ENCODE measurements around the gene TBX4. TPM values are rescaled to one million over a fixed set of nuclear protein-coding genes. Genes with fewer than 3 reads are reported as not detected.

Gene TBX4
- total and polyA plus RNA-seq, 9 of the 15 experiments (the other 6 are each of a cell fraction or from before 2014, with no cell fraction given), result not detected

DNA sequence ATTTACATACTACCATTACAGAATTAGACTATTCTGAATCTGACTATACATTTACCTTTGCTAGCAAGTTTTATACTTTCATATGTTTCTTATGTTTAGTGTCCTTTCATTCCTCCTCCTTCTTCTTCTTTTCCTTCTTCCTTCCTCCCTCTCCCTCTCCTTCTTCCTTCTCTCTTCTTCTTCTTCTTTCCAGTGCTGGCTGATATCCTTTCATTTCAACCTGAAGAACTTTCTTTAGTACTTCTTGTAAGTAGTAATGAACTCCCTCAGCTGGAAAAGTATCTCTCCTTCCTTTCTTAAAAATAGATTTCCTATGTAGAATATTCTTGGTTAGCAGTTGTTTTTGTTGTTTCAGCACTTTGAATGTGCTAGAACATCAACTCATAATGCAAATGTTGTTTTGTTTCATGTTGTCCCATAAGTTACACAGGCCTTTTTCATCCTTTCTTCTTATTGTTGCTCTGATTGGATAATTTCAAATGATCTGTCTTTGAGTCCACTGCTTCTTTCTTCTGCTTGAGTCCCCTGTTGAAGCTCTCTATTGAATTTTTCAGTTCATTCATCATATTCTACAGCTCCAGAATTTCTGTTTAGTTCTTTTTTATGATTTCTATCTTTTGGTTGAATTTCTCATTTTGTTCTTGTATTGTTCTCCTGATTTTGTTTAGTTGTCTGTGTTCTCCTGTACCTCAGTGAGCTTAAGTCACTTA is 15.1 kb upstream of the TBX4 start (continued):
- TF ChIP-seq NR2F6 (CRISPR knock-in tag; IDR thresholded peaks at IDR 0.05) (no peak), U2AF2 (optimal IDR thresholded peaks at IDR 0.05; ENCODE audit: low read depth, low read length) (no peak), SUPT5H (IDR thresholded peaks at IDR 0.05) (no peak)
- TF ChIP-seq, protein P1, sequence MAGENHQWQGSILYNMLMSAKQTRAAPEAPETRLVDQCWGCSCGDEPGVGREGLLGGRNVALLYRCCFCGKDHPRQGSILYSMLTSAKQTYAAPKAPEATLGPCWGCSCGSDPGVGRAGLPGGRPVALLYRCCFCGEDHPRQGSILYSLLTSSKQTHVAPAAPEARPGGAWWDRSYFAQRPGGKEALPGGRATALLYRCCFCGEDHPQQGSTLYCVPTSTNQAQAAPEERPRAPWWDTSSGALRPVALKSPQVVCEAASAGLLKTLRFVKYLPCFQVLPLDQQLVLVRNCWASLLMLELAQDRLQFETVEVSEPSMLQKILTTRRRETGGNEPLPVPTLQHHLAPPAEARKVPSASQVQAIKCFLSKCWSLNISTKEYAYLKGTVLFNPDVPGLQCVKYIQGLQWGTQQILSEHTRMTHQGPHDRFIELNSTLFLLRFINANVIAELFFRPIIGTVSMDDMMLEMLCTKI (IDR thresholded peaks at IDR 0.05; ENCODE audit: partially characterized antibody), result no peak

GRCh38 chr17:61440697-61441096 is 11.5 kb upstream of the TBX4 start:
- POLR2A ChIA-PET, result no interaction called here
- ATAC-seq (no peak), DNase-seq (ENCODE audit: extremely low read depth in 1 of 4, low spot score in 3 of 4) (no peak)

More at GRCh38 chr17:61440697-61441096, 11.5 kb upstream of the TBX4 start:
- TF ChIP-seq, protein P2, sequence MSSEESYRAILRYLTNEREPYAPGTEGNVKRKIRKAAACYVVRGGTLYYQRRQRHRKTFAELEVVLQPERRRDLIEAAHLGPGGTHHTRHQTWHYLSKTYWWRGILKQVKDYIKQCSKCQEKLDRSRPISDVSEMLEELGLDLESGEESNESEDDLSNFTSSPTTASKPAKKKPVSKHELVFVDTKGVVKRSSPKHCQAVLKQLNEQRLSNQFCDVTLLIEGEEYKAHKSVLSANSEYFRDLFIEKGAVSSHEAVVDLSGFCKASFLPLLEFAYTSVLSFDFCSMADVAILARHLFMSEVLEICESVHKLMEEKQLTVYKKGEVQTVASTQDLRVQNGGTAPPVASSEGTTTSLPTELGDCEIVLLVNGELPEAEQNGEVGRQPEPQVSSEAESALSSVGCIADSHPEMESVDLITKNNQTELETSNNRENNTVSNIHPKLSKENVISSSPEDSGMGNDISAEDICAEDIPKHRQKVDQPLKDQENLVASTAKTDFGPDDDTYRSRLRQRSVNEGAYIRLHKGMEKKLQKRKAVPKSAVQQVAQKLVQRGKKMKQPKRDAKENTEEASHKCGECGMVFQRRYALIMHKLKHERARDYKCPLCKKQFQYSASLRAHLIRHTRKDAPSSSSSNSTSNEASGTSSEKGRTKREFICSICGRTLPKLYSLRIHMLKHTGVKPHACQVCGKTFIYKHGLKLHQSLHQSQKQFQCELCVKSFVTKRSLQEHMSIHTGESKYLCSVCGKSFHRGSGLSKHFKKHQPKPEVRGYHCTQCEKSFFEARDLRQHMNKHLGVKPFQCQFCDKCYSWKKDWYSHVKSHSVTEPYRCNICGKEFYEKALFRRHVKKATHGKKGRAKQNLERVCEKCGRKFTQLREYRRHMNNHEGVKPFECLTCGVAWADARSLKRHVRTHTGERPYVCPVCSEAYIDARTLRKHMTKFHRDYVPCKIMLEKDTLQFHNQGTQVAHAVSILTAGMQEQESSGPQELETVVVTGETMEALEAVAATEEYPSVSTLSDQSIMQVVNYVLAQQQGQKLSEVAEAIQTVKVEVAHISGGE (CRISPR knock-in tag; IDR thresholded peaks at IDR 0.05), result peak in 1 of 3 experiments; percentile 84; a peak in 2 of 6 replicates
- TF ChIP-seq EWSR1 (IDR thresholded peaks at IDR 0.05; ENCODE audit: borderline replicate concordance, low read depth, partially characterized antibody) (peak; percentile 22), RFX1 (IDR thresholded peaks at IDR 0.05) (0 out of 2 replicates have a peak, but pooled peaks have one; percentile 3), ZFP91 (CRISPR knock-in tag; IDR thresholded peaks at IDR 0.05) (no peak)
- Histone ChIP-seq H3K9me3 (replicated peaks; ENCODE audit: control insufficient read depth, insufficient read depth, low read depth, low read length) (no peaks in the 10 kb centered on the region), H3K9ac (ENCODE audit: insufficient read depth in 1 of 2, low read depth in 2 of 2, low read length in 2 of 2) (no peak overlapping the region), H2AFZ (ENCODE audit: low read depth, low read length) (no peak overlapping the region), H3K79me2 (ENCODE audit: control insufficient read depth, insufficient read depth, low read length) (no peaks in the 10 kb centered on the region), H3K36me3 (ENCODE audit: control insufficient read depth, insufficient read depth, low read length) (no peaks in the 10 kb centered on the region), H3K4me3 (no peak overlapping the region), H3K4me1 (replicated peaks in 1 of 2; ENCODE audit: control insufficient read depth in 2 of 2, insufficient read depth in 2 of 2, low read length in 2 of 2) (peaks cover 3 to 11% of the 10 kb centered on the region in 2 experiments; a peak in 3 of 5 replicates), H3K27me3 (ENCODE audit: control insufficient read depth in 2 of 2, insufficient read depth in 2 of 2, low read length in 2 of 2) (peaks cover 0 to 9% of the 10 kb centered on the region in 2 experiments; a peak in 3 of 5 replicates), H3K4me2 (ENCODE audit: insufficient read depth, low read length) (no peak overlapping the region), H3K9me1 (ENCODE audit: control insufficient read depth, insufficient read depth, low read length) (no peaks in the 10 kb centered on the region), H3K27ac (ENCODE audit: extremely low read depth, low read depth, low read length) (no peak overlapping the region), H4K20me1 (replicated peaks; ENCODE audit: control insufficient read depth, insufficient read depth, low read length) (no peaks in the 10 kb centered on the region)
- no TSS peak for BruUV-seq (replicated peaks)
- in situ Hi-C loops (cut with MboI), result loop anchor here (25.0 kb wide), 1 partner anchor 672 kb away; no protein-coding TSS in a partner anchor
- CTCF ChIA-PET (ENCODE audit: low intra/inter-chr PET ratio), result no interaction called here
- intact Hi-C loops (cut with micrococcal nuclease), result no loop called here
- no peak for FAIRE-seq

Data from K562 (cell line).